GM04504 (cell line): Measurements from ENCODE around the gene LMTK2.

Experiments used
- DNase-seq: peaks from one replicate; pipeline ENCODE4 v3.0.0-alpha.2; 2012; ENCODE audit warnings: low read depth

LMTK2 gene

DNA sequence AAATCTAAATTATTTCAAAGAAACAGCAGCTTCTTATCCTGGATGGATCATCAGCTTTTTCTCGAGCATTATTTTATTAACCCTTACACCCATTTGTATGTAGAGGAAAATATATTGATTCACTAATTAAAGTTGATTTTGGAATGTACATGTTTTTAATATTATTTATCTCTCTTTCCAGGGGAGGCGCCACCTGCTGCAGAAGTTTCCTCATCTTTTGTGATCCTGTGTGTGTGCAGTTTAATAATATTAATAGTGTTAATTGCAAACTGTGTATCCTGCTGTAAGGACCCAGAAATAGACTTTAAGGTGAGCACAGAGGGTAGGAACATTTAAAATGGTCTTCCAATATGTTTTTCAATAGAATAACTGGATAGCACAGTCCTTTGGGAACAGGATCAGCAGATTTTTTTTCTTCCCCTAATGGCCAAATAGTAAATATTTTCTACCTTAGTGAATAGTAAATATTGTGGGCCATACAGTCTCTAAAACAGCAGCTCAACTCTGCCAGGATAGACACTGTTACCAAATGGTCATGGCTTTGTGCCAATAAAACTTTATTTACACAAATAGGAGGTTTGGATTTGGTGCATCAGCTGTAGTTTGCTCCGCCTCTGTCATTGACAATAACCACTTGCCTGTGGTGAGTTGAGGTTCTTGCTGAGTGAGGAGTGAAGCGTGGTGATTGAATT lies 30.6 kb downstream of the LMTK2 start:
- no peak for DNase-seq

GRCh38 chr7:98137826-98138151 lies 31.1 kb downstream of the LMTK2 start:
- no peak for DNase-seq

DNA sequence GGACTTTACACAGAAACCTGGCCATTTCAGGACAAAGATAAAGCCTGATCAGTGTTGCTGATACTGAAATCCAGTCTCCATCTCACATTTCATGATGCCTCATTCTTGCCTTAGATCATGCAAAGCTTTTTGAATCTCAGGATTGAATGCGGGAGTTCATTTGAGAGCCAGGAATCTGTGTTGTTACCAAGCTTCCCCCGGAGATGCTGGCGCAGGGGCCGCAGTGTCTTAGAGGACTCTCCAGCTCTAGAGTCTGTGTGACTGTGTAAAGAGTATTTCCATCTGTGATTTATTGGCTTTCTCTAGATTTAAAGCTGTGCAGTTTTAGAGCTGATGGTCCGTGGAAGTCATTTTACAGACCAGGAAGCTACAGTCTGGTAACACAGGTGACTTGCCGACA lies 32.0 kb downstream of the LMTK2 start:
- no peak for DNase-seq

GRCh38 chr7:98142658-98143057 lies 36.0 kb downstream of the LMTK2 start:
- DNase-seq, result no peak

- no peak for DNase-seq
Measured at GRCh38 chr7:98148607-98149006, 41.9 kb downstream of the LMTK2 start.

GRCh38 chr7:98149116-98149692 lies 42.5 kb downstream of the LMTK2 start:
- no peak for DNase-seq

GRCh38 chr7:98151884-98152283 lies 45.2 kb downstream of the LMTK2 start:
- no peak for DNase-seq

GRCh38 chr7:98156700-98157099 lies 50.0 kb downstream of the LMTK2 start:
- no peak for DNase-seq

- no peak for DNase-seq
Measured at GRCh38 chr7:98157761-98158160, 51.1 kb downstream of the LMTK2 start.

- DNase-seq, result no peak
Measured at GRCh38 chr7:98162758-98163157, 56.1 kb downstream of the LMTK2 start.

DNA sequence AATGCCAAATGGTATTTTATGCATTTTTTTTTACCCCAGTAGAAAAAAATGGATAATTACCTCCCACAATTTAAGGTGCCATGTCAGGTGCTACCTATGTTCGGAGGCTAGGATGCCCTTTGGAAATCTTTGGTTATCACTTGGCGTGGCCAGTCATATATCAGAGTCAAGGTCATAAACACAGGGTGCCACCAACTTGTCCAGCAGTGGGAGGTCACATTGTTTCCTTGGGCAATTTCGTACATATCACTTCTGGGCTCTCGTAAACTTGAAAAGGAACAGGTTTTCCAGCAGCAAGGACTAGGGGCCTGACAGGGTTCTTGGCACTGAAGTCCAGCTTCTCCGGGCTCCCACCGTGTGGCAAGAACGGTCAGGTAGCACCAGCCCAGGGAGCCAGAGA lies 56.6 kb downstream of the LMTK2 start:
- no peak for DNase-seq

- peak; percentile 24 for DNase-seq
Measured at GRCh38 chr7:98163704-98164494, 57.2 kb downstream of the LMTK2 start.

GRCh38 chr7:98165827-98166667 lies 59.4 kb downstream of the LMTK2 start:
- DNase-seq, result no peak

GRCh38 chr7:98166668-98166970 lies 60.0 kb downstream of the LMTK2 start:
- DNase-seq, result no peak

GRCh38 chr7:98167653-98168052 lies 61.0 kb downstream of the LMTK2 start:
- no peak for DNase-seq

DNA sequence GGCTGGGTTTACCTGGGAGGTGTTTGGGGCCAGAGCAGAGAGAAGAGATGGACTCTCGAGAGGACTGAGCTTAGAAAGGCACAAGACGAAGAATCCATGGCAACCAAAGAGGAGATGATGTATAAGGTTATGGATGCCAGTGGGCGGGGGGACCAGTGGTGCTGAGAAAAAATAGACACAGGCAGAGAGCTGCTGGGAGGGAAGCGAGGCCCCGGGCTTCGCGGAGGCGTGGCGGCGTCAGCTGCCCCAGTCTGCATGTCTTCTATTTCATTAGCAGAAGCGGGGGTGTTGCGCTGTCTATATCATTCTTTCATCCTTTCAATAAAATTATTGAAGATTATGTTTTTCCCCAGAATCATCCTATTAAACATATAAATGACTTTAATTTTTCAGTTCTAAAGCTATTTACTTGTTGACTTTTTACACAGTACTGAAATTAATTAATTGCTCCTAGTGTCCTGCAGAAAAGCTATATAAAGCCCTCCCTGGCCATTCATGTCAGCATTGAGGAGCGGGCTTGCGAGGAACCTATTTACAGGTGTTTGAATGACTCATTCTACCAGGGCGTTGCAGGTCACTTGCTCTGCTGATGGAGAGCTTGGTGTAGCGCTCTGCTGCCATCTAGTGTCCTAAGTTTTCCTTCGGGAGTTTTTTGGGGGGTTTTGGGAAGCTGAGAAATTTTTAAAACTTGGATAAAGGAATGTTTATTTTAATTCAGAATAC lies 61.7 kb downstream of the LMTK2 start:
- DNase-seq, result peak; percentile 35

DNA sequence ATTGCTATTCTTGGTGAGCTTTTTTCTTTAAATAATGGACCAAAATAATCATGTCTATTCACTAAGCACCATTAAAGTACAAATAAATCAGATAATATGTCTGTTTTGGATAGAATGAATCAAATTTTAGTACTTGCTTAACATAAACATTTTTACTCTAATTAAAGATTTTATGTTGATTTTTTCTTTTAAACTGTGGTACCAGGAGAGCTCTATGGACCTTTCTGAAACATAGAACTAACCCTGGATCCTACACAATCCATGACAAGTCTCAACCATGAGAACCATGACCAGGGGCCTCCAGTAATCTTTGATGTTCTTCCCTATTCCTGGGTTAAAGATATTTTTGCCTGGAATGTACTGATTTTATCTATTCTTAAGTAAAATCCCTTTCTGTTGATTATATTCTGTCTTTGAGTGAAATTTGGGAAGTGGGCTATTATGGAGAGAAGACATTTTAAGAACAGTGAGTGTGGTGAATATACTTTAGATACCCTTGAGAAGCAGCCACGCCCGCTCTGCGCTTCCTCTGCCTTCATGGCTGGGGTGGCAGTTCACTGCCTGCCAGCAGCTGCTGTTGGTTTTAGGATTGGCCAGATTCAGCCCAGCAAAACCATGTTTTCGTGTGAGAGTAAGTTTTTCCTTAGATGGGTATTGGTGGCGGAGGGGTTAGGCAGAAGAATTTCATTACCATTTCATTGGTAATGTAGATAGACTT lies 62.4 kb downstream of the LMTK2 start:
- no peak for DNase-seq

- no peak for DNase-seq
Measured at GRCh38 chr7:98170966-98171365, 64.3 kb downstream of the LMTK2 start.

DNA sequence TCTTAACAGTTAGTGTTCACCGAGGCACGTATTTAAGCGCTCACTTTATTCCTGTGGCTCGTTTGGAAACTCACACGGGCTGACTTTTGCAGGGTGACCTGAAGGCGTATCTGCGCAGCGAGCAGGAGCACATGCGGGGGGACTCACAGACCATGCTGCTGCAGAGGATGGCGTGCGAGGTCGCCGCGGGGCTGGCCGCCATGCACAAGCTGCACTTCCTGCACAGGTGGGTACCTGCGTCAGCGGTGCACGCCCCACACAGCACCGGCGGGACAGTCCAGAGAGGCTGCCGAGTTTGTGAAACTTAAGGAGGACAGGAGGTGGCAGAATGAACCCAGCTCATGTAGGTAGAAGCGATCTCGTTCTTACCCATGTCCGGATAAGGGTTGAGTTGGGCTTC lies 64.8 kb downstream of the LMTK2 start:
- DNase-seq, result no peak

GRCh38 chr7:98174334-98175259 lies 67.9 kb downstream of the LMTK2 start:
- no peak for DNase-seq
